ENCODE results near the gene IL17RE. TPM values are rescaled to one million over a fixed set of nuclear protein-coding genes. Genes with fewer than 3 reads are reported as not detected.

IL17RE gene
- total and polyA plus RNA-seq, 5 donors: 1.0 to 2.2 (median 1.2) TPM

DNA sequence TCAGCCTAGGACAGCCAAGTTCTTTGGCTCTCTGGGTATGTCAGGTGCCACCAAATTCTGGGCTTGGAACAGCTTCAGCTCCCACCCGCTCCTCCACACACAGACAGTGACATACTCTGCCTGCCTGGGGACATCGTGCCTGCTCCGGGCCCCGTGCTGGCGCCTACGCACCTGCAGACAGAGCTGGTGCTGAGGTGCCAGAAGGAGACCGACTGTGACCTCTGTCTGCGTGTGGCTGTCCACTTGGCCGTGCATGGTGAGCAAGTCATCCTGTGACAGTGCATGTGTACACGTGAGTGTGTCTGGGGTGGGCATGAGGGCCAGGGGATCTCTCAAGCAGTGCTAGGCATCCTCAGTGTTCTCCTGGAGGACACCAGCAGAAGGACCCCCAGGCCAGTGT is 15.2 kb downstream of the IL17RE start:
- Histone ChIP-seq H3K27me3 (ENCODE audit: control insufficient read depth, insufficient read depth) (no peaks in the 10 kb centered on the region), H3K4me1 (ENCODE audit: control insufficient read depth, insufficient read depth, low read length) (peaks cover 6% of the 10 kb centered on the region), H3K9me3 (ENCODE audit: control insufficient read depth, low read length) (no peaks in the 10 kb centered on the region), H3K27ac (ENCODE audit: low read length) (no peak overlapping the region), H3K4me3 (ENCODE audit: low read length) (peak overlapping the region; percentile 35)
- WGBS: 66% methylated on average over 10 of the region's 10 CpGs
- DNase-seq: peak in 1 of 3 donors; percentile 60
- intact Hi-C loops (cut with DNase I): loop anchor here in 1 of 4 donors (10.0 kb wide), 1 partner anchor 73 kb away; the partner anchor contains the start of gene RPUSD3
- no peak for ATAC-seq

- DNase-seq (peak in 1 of 3 donors; percentile 54), ATAC-seq (no peak)
- H3K4me1 ChIP-seq (ENCODE audit: control insufficient read depth, insufficient read depth, low read length): peaks cover 6% of the 10 kb centered on the region
- H3K9me3 ChIP-seq (ENCODE audit: control insufficient read depth, low read length): no peaks in the 10 kb centered on the region
- H3K27me3 ChIP-seq (ENCODE audit: control insufficient read depth, insufficient read depth): no peaks in the 10 kb centered on the region
- no peak overlapping the region for H3K4me3 ChIP-seq (ENCODE audit: low read length)
- no peak overlapping the region for H3K27ac ChIP-seq (ENCODE audit: low read length)
- intact Hi-C loops (cut with DNase I): loop anchor here in 1 of 4 donors (10.0 kb wide), 1 partner anchor 74 kb away; the partner anchor contains the start of gene RPUSD3
- WGBS: 94% methylated on average over 8 of the region's 8 CpGs
Measured at GRCh38 chr3:9918261-9919038, 15.8 kb downstream of the IL17RE start.

DNA sequence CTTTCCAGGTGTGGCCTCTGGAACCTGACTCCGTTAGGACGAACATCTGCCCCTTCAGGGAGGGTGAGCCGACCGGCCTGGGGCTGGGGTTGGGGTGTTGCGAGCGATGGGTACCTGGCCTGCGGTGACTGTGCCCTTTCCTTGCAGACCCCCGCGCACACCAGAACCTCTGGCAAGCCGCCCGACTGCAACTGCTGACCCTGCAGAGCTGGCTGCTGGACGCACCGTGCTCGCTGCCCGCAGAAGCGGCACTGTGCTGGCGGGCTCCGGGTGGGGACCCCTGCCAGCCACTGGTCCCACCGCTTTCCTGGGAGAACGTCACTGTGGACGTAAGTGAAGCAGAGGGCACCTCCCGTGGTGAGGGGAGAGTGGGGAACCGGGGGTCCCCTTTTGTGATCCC is 25.5 kb downstream of the IL17RE start:
- 94% methylated on average over 23 of the region's 23 CpGs for WGBS

DNA sequence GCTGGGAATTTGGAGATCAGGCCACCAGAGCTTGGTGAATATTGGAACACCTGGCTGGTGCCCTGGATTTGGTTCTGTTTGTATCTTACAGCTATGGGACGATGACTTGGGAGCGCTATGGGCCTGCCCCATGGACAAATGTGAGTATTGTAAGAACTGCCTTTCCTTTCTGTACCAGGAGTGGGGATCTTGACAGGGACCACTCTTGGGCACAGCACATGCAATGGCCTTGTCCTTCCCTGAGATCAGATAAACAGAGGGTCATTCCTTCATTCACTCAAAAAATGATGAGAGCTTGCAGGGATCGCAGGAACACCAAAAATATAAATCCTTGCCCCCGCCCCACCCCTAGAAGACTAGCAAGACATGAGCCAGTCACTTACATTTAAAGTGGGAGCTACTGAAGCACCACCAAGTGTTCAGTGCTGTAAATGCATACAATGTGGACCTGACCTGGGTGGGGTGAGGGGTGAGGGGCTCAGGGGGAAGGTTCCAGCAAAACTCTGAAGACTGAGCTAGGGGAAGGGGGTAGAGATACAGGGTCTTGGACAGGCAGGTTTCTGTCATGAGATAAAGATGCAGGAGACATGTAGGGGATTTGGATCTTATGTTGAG is 28.3 kb downstream of the IL17RE start:
- no peak for DNase-seq
- no peaks in the 10 kb centered on the region for H3K27me3 ChIP-seq (ENCODE audit: control insufficient read depth, insufficient read depth)
- no peak overlapping the region for H3K27ac ChIP-seq (ENCODE audit: low read length)
- ATAC-seq: no peak
- H3K4me3 ChIP-seq (ENCODE audit: low read length): no peak overlapping the region
- no peaks in the 10 kb centered on the region for H3K9me3 ChIP-seq (ENCODE audit: control insufficient read depth, low read length)
- WGBS: 94% methylated on average over 4 of the region's 4 CpGs
- peaks cover 9% of the 10 kb centered on the region for H3K4me1 ChIP-seq (ENCODE audit: control insufficient read depth, insufficient read depth, low read length)
- intact Hi-C loops (cut with DNase I): no loop called here

More for the DNA sequence above, 25.5 kb downstream of the IL17RE start:
- DNase-seq (peak in 1 of 3 donors; percentile 55), ATAC-seq (no peak)
- Histone ChIP-seq H3K9me3 (ENCODE audit: control insufficient read depth, low read length) (no peaks in the 10 kb centered on the region), H3K4me3 (ENCODE audit: low read length) (no peak overlapping the region), H3K27me3 (ENCODE audit: control insufficient read depth, insufficient read depth) (no peaks in the 10 kb centered on the region), H3K4me1 (ENCODE audit: control insufficient read depth, insufficient read depth, low read length) (no peaks in the 10 kb centered on the region), H3K27ac (ENCODE audit: low read length) (no peak overlapping the region)
- intact Hi-C loops (cut with DNase I): no loop called here

DNA sequence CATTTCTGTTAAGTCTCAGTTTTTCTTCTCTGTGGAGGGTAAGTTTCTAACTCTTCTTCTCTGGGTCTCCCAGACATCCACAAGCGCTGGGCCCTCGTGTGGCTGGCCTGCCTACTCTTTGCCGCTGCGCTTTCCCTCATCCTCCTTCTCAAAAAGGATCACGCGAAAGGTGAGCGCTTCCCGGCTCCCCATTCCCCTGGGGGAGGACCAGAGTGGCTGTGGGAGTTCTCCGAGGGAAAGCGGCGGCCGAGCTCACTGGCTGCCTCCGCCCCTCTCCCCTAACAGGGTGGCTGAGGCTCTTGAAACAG is 29.8 kb downstream of the IL17RE start:
- Histone ChIP-seq H3K4me1 (ENCODE audit: control insufficient read depth, insufficient read depth, low read length) (peaks cover 9% of the 10 kb centered on the region), H3K27ac (ENCODE audit: low read length) (peak overlapping the region; percentile 38), H3K4me3 (ENCODE audit: low read length) (peak overlapping the region; percentile 63), H3K27me3 (ENCODE audit: control insufficient read depth, insufficient read depth) (no peaks in the 10 kb centered on the region), H3K9me3 (ENCODE audit: control insufficient read depth, low read length) (no peaks in the 10 kb centered on the region)
- DNase-seq (no peak), ATAC-seq (no peak)
- intact Hi-C loops (cut with DNase I): no loop called here
- 4% methylated on average over 13 of the region's 13 CpGs for WGBS

GRCh38 chr3:9932843-9933560 is 30.4 kb downstream of the IL17RE start:
- WGBS: under 1% methylated on average over 77 of the region's 77 CpGs
- peak; percentile 86 to 94 (median 93) for DNase-seq
- H3K4me3 ChIP-seq (ENCODE audit: low read length): peak overlapping the region; percentile 63
- H3K27ac ChIP-seq (ENCODE audit: low read length): peak overlapping the region; percentile 55
- intact Hi-C loops (cut with DNase I): no loop called here
- no peaks in the 10 kb centered on the region for H3K27me3 ChIP-seq (ENCODE audit: control insufficient read depth, insufficient read depth)
- no peaks in the 10 kb centered on the region for H3K9me3 ChIP-seq (ENCODE audit: control insufficient read depth, low read length)
- peaks cover 9% of the 10 kb centered on the region for H3K4me1 ChIP-seq (ENCODE audit: control insufficient read depth, insufficient read depth, low read length)
- peak; percentile 87 to 91 for ATAC-seq

- DNase-seq: peak; percentile 94 to 98 (median 98)
- Histone ChIP-seq H3K27ac (ENCODE audit: low read length) (peak within 1 kb of the TSS; percentile 86), H3K4me1 (ENCODE audit: control insufficient read depth, insufficient read depth, low read length) (peaks cover 9% of the 10 kb centered on the region), H3K27me3 (ENCODE audit: control insufficient read depth, insufficient read depth) (no peaks in the 10 kb centered on the region), H3K4me3 (ENCODE audit: low read length) (peak within 1 kb of the TSS; percentile 63), H3K9me3 (ENCODE audit: control insufficient read depth, low read length) (no peaks in the 10 kb centered on the region)
- under 1% methylated on average over 50 of the region's 50 CpGs for WGBS
- intact Hi-C loops (cut with DNase I): no loop called here
- ATAC-seq: peak; percentile 96
Measured at GRCh38 chr3:9933561-9934234, 31.1 kb downstream of the IL17RE start, which contains the start of gene CRELD1. CRELD1 (plus strand) TSS chr3:9933834; CDS start chr3:9934439, 605 bp downstream.

DNA sequence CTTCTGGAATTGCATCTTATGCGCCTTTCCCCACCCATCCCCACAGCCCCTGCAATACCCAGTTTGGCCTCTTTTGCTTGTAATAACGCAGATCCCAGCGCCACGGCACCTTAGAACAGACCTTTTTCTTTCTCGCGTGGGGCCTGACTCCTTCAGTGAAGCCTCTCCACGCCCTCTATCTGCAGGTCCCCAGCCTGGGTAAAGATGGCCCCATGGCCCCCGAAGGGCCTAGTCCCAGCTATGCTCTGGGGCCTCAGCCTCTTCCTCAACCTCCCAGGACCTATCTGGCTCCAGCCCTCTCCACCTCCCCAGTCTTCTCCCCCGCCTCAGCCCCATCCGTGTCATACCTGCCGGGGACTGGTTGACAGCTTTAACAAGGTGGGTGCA is 31.6 kb downstream of the IL17RE start:
- H3K4me3 ChIP-seq (ENCODE audit: low read length): peak overlapping the region; percentile 63
- intact Hi-C loops (cut with DNase I): no loop called here
- no peaks in the 10 kb centered on the region for H3K9me3 ChIP-seq (ENCODE audit: control insufficient read depth, low read length)
- peaks cover 9% of the 10 kb centered on the region for H3K4me1 ChIP-seq (ENCODE audit: control insufficient read depth, insufficient read depth, low read length)
- peak in 1 of 3 donors; percentile 53 for DNase-seq
- no peaks in the 10 kb centered on the region for H3K27me3 ChIP-seq (ENCODE audit: control insufficient read depth, insufficient read depth)
- 15% methylated on average over 11 of the region's 11 CpGs for WGBS
- ATAC-seq: peak in 1 of 2 donors; percentile 0
- H3K27ac ChIP-seq (ENCODE audit: low read length): peak overlapping the region; percentile 86

- 63% methylated on average over 4 of the region's 4 CpGs for WGBS
- H3K4me3 ChIP-seq (ENCODE audit: low read length): peak overlapping the region; percentile 63
- ATAC-seq: no peak
- intact Hi-C loops (cut with DNase I): no loop called here
- no peak overlapping the region for H3K27ac ChIP-seq (ENCODE audit: low read length)
- H3K9me3 ChIP-seq (ENCODE audit: control insufficient read depth, low read length): no peaks in the 10 kb centered on the region
- peaks cover 9% of the 10 kb centered on the region for H3K4me1 ChIP-seq (ENCODE audit: control insufficient read depth, insufficient read depth, low read length)
- no peak for DNase-seq
- H3K27me3 ChIP-seq (ENCODE audit: control insufficient read depth, insufficient read depth): no peaks in the 10 kb centered on the region
Measured at GRCh38 chr3:9934993-9935392, 32.3 kb downstream of the IL17RE start.

- no peak for DNase-seq
- 87% methylated on average over 5 of the region's 5 CpGs for WGBS
- Histone ChIP-seq H3K4me3 (ENCODE audit: low read length) (no peak overlapping the region), H3K27ac (ENCODE audit: low read length) (no peak overlapping the region), H3K9me3 (ENCODE audit: control insufficient read depth, low read length) (no peaks in the 10 kb centered on the region), H3K27me3 (ENCODE audit: control insufficient read depth, insufficient read depth) (no peaks in the 10 kb centered on the region), H3K4me1 (ENCODE audit: control insufficient read depth, insufficient read depth, low read length) (peaks cover 9% of the 10 kb centered on the region)
- intact Hi-C loops (cut with DNase I): no loop called here
- no peak for ATAC-seq
Measured at GRCh38 chr3:9935966-9936510, 33.4 kb downstream of the IL17RE start.
